H1 (cell line): ENCODE results near the gene GPER1. TPM values are rescaled to one million over a fixed set of nuclear protein-coding genes. Genes with fewer than 3 reads are reported as not detected.

Experiments
- CHD7 ChIP-seq: fragments of 300-600 bp; sonication (generic); IDR thresholded peaks from 2 replicates; pipeline ENCODE4 v1.7.1; 2012; ENCODE audit warnings: low read length, moderate library complexity, mild to moderate bottlenecking, inconsistent platforms; ENCODE audit not compliant: insufficient replicate concordance
- polyA plus RNA-seq, 7 experiments: library from polyadenylated mRNA; depleted of rRNA in 3 of 7; stranded (reverse) in 5 of 7; unstranded in 2 of 7; fragments of >200 nt in 5 of 7; fragments of 200-250 nt in 2 of 7; gene quantifications; 1 replicate in 5 of 7; 2 replicates in 1 of 7; 4 replicates in 1 of 7; pipeline versions ENCODE4 v1.2.1 to v1.2.3, GENCODE V29; 2011 to 2013; ENCODE audit warnings: missing spikeins in 2 of 7, mixed read lengths in 2 of 7
- total RNA-seq: library from RNA; stranded (reverse); fragmentation: NEBNext Ultra II Directional; extraction: Animal tissue kit (Norgen Biotek cat#: 25700); gene quantifications from 2 replicates; pipeline ENCODE4 v1.2.1, GENCODE V29; 2021

Gene GPER1
- total and polyA plus RNA-seq, 2 of the 8 experiments (the other 6 are each of a cell fraction or from before 2014, with no cell fraction given): 0.24 to 0.47 TPM

GRCh38 chr7:1054861-1055450, 33.0 kb upstream of the GPER1 start (continued):
- no peak for TF ChIP-seq CHD7
